ENCODE results near the gene HES2. TPM values are rescaled to one million over a fixed set of nuclear protein-coding genes. Genes with fewer than 3 reads are reported as not detected.

The HES2 gene
- total RNA-seq, 1 experiment from 2014 or later = 1.2 TPM

DNA sequence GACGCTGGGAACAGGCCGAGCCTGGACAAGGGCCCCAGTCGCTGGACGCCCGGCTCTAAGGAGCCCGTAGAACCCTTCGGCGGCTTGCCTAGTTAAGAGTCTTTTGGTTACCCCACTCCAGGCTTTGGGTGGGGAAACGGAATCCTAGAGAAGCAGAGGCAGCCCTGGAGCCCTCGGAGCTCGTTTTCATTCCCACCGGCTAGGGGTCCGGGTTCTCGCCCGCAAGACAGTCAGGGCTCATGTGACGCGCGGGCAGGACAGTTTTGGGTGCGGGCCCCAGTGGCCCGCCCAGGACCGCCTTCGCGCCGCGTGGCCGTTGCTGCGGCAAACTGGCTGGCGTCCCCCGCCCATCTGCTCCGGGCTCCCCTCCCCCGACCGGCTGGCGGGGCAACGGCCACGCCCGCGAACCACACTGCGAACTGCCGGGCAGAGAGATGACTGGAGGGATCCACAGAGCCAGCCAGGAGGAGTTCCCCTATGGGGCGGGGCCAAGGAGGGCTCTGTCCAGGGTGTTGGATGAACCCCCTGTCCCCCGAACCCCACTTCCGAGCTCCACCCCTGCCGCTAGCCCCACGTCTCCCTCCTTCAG lies 829 bp upstream of the HES2 start:
- no peak overlapping the region for H3K9ac ChIP-seq (ENCODE audit: extremely low read depth, insufficient read length, low read length)
- H3K18ac ChIP-seq (ENCODE audit: insufficient read length, low read depth, low read length) = no peak overlapping the region
- peaks cover 93% of the 10 kb centered on the region for H3K27me3 Mint-ChIP-seq (ENCODE audit: low read depth)
- H3K4ac ChIP-seq (ENCODE audit: low read depth, low read length) = no peak overlapping the region
- H3K79me1 ChIP-seq (ENCODE audit: insufficient read depth, low read depth, low read length, poor library complexity, severe bottlenecking) = no peaks in the 10 kb centered on the region
- no peak overlapping the region for H2AK5ac ChIP-seq (ENCODE audit: insufficient read length, low read length)
- H4K20me1 ChIP-seq (ENCODE audit: control insufficient read depth, insufficient read depth, insufficient read length) = no peaks in the 10 kb centered on the region
- H3K23ac ChIP-seq (ENCODE audit: insufficient read length, low read depth, low read length) = no peak overlapping the region
- no peak overlapping the region for H2BK5ac ChIP-seq (ENCODE audit: insufficient read length, low read length)
- no peak overlapping the region for H4K91ac ChIP-seq (ENCODE audit: insufficient read length, low read depth, low read length)
- no peak overlapping the region for H2BK20ac ChIP-seq (ENCODE audit: low read depth, low read length, poor library complexity, severe bottlenecking)
- no peak overlapping the region for H2AFZ ChIP-seq (ENCODE audit: low read length)
- no peaks in the 10 kb centered on the region for H3K79me2 ChIP-seq (ENCODE audit: insufficient read depth, low read length)
- H2BK15ac ChIP-seq (ENCODE audit: low read depth, low read length) = no peak overlapping the region
- no peak overlapping the region for H4K5ac ChIP-seq (ENCODE audit: insufficient read length, low read depth, low read length)
- H2BK120ac ChIP-seq (ENCODE audit: low read depth, low read length, poor library complexity, severe bottlenecking) = no peak overlapping the region
- peak overlapping the region; percentile 50 for H3K4me2 ChIP-seq (ENCODE audit: insufficient read depth, insufficient read length, low read length)
- H3K23me2 ChIP-seq (ENCODE audit: insufficient read length, low read depth, low read length, poor library complexity, severe bottlenecking) = peaks cover 10% of the 10 kb centered on the region
- H3K9me3 ChIP-seq (ENCODE audit: control insufficient read depth, low read depth, low read length) = no peaks in the 10 kb centered on the region
- H3K27ac ChIP-seq (ENCODE audit: insufficient read length, low read depth, low read length) = no peak overlapping the region
- TF ChIP-seq CTCF (conservative IDR thresholded peaks at IDR 0.05) = no peak
- H3K36me3 Mint-ChIP-seq (ENCODE audit: insufficient read depth in 1 of 3, low read depth in 3 of 3) = no peaks in the 10 kb centered on the region
- peak overlapping the region; percentile 34 to 66; a peak in 4 of 5 replicates for H3K4me3 Mint-ChIP-seq
- no peak overlapping the region for H3K14ac ChIP-seq (ENCODE audit: insufficient read depth, low read length)
- no peak overlapping the region for H4K8ac ChIP-seq (replicated peaks; ENCODE audit: insufficient read length, low read depth, low read length)
- no peak overlapping the region for H3T11ph ChIP-seq (ENCODE audit: low read length)
- peaks cover 15 to 18% of the 10 kb centered on the region in 2 experiments for H3K4me1 Mint-ChIP-seq
- no peak overlapping the region for H2BK12ac ChIP-seq (ENCODE audit: insufficient read length, low read depth, low read length)
- no CpG with 5 or more reads among the region's 44 CpGs for WGBS (ENCODE audit: extremely low coverage, insufficient read length, low lambda C conversion rate)
- H3K56ac ChIP-seq (ENCODE audit: insufficient read length, low read depth, low read length) = no peak overlapping the region
- peaks cover 77% of the 10 kb centered on the region for H3K27me3 ChIP-seq (ENCODE audit: insufficient read depth, low read length)
- no peaks in the 10 kb centered on the region for H3K4me1 ChIP-seq (ENCODE audit: insufficient read depth, low read length)
- DNase-seq = no peak
- no peak overlapping the region for H3K27ac Mint-ChIP-seq
- peaks cover 0 to 3% of the 10 kb centered on the region in 2 experiments; a peak in 2 of 5 replicates for H3K9me3 Mint-ChIP-seq
